ENCODE results near the gene ENOSF1.

Gene ENOSF1

GRCh38 chr18:703213-703967 lies 9.0 kb downstream of the ENOSF1 start:
- no peak for DNase-seq

- DNase-seq, result no peak
Measured at GRCh38 chr18:697800-698199, 14.6 kb downstream of the ENOSF1 start.

GRCh38 chr18:697012-697411 lies 15.4 kb downstream of the ENOSF1 start:
- DNase-seq, result no peak

- no peak for DNase-seq
Measured at GRCh38 chr18:693466-694187, 18.8 kb downstream of the ENOSF1 start.

- DNase-seq, result no peak
Measured at GRCh38 chr18:692824-693223, 19.6 kb downstream of the ENOSF1 start.

GRCh38 chr18:688323-688722 lies 24.1 kb downstream of the ENOSF1 start:
- DNase-seq, result no peak

GRCh38 chr18:686339-687111 lies 25.9 kb downstream of the ENOSF1 start:
- no peak for DNase-seq

- DNase-seq, result no peak
Measured at GRCh38 chr18:685438-685837, 27.0 kb downstream of the ENOSF1 start.

- no peak for DNase-seq
Measured at GRCh38 chr18:683531-683930, 28.9 kb downstream of the ENOSF1 start.

- DNase-seq, result no peak
Measured at GRCh38 chr18:682833-683232, 29.6 kb downstream of the ENOSF1 start.

- peak; percentile 83 for DNase-seq
Measured at GRCh38 chr18:682416-682815, 30.0 kb downstream of the ENOSF1 start.

GRCh38 chr18:681985-682384 lies 30.4 kb downstream of the ENOSF1 start:
- DNase-seq, result peak; percentile 64

GRCh38 chr18:680392-680791 lies 32.0 kb downstream of the ENOSF1 start:
- no peak for DNase-seq

GRCh38 chr18:679516-679915 lies 32.9 kb downstream of the ENOSF1 start:
- no peak for DNase-seq

- no peak for DNase-seq
Measured at GRCh38 chr18:678482-679182, 33.8 kb downstream of the ENOSF1 start.

- no peak for DNase-seq
Measured at GRCh38 chr18:677951-678381, 34.5 kb downstream of the ENOSF1 start.

GRCh38 chr18:677145-677544 lies 35.3 kb downstream of the ENOSF1 start:
- DNase-seq, result no peak

- no peak for DNase-seq
Measured at GRCh38 chr18:676736-677135, 35.7 kb downstream of the ENOSF1 start.

- no peak for DNase-seq
Measured at GRCh38 chr18:676069-676468, 36.4 kb downstream of the ENOSF1 start.

- no peak for DNase-seq
Measured at GRCh38 chr18:675307-675706, 37.1 kb downstream of the ENOSF1 start.

- DNase-seq, result no peak
Measured at GRCh38 chr18:673769-674168, 38.7 kb downstream of the ENOSF1 start.

GRCh38 chr18:673317-673716 lies 39.1 kb downstream of the ENOSF1 start:
- no peak for DNase-seq

GRCh38 chr18:671405-671804 lies 41.0 kb downstream of the ENOSF1 start:
- DNase-seq, result no peak

Data from hematopoietic multipotent progenitor cell treated with erythropoietin and hydrocortisone succinate and interleukin-3 and kit ligand, for 4 days (in vitro differentiated cells).